Hippocampal formation (tissue), 2 donors: ENCODE measurements around the gene NEK8.

Experiments
- DNase-seq, 2 donors: peaks; one replicate each; lab custom pipeline; 2025; lab: John Stamatoyannopoulos, UW

The NEK8 gene

DNA sequence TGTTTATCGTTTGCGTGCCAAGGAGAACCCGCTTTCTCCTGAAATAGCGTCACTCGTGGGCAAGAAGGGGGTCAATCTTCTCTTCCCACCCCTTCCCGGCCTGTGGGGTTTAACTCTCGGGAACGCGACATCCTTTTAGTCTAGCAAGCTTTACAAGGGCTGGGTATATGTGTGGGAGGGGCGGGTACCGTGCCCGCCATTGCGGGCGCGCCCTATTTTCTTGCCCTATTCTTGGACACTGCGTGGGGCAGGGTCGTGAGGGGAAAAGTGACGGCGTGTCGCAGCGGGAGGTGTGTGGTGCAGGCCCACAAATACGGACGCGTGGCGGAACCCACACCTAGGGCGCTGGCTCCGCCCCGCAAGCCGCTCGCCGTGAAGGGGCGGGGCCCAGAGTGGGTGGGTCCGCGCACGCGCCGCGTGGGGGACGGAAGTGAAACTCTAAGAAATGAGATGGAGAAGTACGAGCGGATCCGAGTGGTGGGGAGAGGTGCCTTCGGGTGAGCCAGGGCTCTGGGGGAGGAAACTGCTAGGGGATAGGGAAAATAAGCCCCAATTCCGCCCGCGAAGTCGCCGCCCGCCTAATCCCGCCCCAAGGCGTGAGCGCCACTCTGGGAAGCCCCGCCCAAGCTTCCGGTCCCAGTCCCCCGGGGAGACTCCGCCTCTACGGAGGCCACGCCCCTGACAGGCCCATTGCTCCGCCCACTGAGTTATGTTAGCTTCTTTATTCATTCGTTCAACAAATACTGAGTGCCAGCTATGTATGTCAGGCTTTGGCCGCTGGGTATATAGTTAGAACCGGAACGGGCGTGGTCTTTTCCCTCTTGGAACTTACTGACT lies at the start of gene NEK8:
Gene NEK8, plus strand, starts transcription at position 425 of the 837 bp plus-strand sequence. Its CDS starts 26 bp downstream, at position 451.
- DNase-seq: peak; percentile 85 to 86

GRCh38 chr17:28682655-28683054 lies 45.9 kb upstream of the NEK8 start:
- DNase-seq: no peak

- DNase-seq: peak; percentile 67 to 87
Measured at GRCh38 chr17:28684963-28685362, 43.6 kb upstream of the NEK8 start.

GRCh38 chr17:28685366-28685765 lies 43.2 kb upstream of the NEK8 start:
- DNase-seq: no peak

DNA sequence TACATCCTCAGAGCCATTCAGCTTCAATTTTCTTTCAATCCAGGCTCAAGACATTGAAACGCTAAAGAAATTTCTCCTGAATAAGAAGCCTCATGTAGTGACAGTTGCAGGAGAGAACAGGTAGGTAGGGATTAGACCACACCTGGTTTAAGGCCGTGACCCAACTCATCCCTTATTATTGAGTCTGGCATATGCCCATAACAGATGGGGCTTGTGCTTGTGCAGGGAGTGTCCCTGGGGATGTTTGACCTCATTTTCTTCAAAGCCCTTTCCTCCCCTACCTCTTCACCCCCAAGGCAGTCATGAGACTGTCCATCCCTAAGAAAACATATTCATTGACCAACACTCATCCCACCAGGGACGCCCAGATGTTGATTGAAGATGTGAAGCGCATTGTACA lies 42.3 kb upstream of the NEK8 start:
- no peak for DNase-seq

DNA sequence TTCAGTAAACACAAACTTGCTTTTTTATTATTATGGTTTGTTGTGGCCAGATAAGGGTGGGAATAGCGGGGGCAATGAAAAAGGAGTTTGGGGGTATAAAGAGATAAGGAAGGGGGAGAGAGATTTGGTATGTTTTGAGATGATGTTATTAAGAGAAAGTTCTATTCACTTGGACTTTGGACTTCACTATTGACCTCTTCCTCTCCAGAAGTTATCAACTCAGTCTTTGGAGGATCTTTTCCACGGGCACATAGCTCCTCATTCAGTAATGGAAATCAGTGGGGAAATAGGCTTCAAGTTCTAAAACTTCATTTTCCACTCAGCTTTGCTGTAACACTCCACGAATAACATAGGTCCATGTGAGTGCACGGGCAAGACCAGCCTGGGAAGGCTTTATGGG lies 40.1 kb upstream of the NEK8 start:
- DNase-seq: no peak

GRCh38 chr17:28689011-28689410 lies 39.6 kb upstream of the NEK8 start:
- DNase-seq: no peak

DNA sequence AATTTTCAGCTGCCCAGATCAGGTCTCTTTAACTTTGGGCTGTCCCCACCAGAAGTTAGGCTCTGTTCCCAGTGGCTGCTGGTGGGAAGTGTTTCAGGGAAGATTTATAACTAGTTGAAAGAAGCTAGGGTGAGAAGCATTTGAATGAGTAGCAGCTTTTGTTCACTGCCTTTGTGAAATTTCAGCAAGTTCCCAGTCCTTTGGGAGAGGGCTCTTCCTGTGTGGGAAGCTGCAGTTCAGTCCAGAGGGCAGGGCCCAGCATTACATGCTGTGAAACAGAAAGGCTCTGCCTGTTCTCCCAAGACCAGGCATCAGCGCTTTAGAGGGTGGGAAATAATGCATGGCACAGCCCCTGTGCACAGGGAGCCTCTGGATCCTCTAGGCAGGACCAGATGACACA lies 34.7 kb upstream of the NEK8 start:
- peak in 1 of 2 donors; percentile 35 for DNase-seq

DNA sequence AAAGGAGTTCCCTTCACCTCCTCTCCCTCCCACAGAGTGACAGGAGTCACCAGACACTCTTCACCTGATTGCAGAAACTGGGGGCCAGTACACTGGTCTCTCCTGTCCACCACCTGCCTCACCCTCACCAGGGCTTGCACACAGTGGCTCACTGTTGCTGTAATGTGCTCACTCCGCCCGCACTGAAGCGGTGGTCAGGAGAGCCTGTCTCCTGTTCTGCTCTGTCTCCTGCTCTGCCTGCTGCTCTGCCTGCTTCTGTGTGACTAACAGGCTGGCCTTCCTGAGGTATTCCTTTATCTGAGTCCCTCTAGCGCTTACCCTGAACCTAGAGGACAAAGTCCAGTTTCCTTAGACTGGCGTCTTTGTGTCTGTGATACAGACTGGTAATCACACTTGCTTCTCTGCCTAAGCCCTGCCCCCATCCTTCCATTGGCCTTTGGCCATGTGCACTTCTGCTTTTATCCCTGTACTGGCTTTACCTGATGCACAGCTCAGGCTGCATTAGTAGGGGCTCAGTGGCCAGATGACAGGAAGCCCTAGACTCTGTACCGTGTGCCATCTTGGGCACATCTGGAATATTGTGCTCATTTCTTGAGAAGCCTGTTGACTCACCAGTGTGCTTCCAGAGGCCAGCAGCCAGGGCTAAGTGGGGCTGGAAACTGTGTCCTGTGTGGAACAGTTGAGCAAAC lies 30.2 kb upstream of the NEK8 start:
- no peak for DNase-seq

GRCh38 chr17:28700278-28700677 lies 28.3 kb upstream of the NEK8 start:
- DNase-seq: no peak

- DNase-seq: no peak
Measured at GRCh38 chr17:28700830-28701492, 27.6 kb upstream of the NEK8 start.

- DNase-seq: peak; percentile 66 to 78
Measured at GRCh38 chr17:28702026-28702751, 26.4 kb upstream of the NEK8 start.

- DNase-seq: no peak
Measured at GRCh38 chr17:28702752-28703150, 25.8 kb upstream of the NEK8 start.

- no peak for DNase-seq
Measured at GRCh38 chr17:28703552-28704218, 24.9 kb upstream of the NEK8 start.

DNA sequence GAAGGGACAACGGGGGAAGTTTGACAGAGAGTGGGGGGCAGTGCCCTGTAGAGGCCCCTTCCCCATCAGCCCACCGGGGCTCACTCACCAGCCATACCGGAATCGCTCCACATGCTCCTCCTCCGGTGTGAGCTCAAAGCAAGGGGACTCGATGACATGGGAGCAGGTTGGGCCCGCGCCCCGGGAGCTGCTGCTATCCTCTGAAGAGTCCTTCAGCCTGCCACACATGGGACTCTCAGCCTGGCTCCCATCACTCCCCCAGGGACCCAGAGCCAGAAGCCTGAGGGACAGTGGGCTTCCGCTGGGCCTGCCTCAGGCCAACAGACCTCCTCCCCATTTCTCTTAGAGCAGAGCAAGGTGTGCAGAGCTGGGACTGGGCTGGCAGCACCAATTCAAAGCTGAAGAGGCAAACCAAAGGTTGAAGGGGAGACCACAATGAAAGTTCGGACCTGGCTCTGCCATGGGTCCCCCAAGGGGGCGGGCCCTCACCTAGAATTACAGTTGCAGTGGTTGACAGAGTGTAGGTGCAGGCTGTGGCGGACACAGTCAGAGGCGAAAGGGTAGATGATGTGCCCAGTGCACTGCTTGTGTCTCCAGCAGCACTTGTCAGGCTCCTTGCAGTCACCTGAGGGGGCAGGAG lies 24.2 kb upstream of the NEK8 start:
- DNase-seq: no peak

GRCh38 chr17:28705074-28705659 lies 23.4 kb upstream of the NEK8 start:
- DNase-seq: no peak

DNA sequence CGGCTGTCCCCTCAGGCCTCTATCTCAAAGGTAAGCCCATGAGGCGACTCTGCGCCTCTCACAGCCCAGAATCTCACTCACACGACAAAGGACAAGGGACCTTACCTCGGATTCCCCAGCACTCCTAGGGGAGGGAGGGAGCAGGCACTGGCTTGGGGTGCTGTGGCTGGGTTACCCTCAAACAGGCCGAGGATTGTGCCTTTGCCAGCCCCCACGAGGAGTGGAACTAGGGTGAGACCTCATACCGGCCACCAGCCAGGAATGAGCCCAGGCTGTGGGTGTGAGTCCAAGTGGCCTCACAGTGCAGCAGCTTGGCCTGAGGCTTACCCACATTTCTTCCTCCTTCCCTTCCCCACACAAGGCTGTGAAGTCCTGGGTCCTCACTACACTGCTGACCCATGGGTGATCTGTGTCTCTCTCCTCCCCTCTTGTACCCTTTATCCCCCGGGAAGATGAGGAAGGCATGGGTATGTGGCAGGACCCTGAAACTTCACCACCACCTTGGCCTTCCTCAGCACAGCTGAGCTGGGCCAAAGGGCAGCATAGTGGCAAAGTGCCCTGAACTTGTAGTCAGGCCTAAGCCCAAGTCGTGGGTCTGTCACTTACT lies 22.8 kb upstream of the NEK8 start:
- DNase-seq: no peak

GRCh38 chr17:28706471-28707338 lies 21.9 kb upstream of the NEK8 start:
- DNase-seq: no peak

DNA sequence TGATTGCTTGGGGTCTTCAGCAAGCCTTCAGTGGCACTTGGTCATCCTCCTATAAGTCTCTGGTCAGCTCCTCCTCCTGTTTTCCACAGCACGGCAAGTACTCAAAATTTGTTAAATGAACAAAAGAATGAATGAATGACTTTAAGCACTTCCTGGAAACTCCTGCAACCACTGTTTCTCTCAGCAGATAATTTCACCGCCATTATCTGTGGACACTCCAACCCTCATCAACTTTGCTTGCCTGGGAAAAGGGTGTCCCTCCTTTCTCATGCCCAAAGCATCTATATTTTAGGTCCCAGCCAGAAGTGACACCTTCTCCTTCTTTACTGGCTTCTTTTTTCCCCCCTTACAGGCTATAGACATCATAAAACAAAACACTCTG lies 21.3 kb upstream of the NEK8 start:
- no peak for DNase-seq
